Measurements from ENCODE around the gene USP22. TPM values are rescaled to one million over a fixed set of nuclear protein-coding genes. Genes with fewer than 3 reads are reported as not detected.

The USP22 gene
- total RNA-seq, 1 experiment from 2014 or later: 157 TPM

DNA sequence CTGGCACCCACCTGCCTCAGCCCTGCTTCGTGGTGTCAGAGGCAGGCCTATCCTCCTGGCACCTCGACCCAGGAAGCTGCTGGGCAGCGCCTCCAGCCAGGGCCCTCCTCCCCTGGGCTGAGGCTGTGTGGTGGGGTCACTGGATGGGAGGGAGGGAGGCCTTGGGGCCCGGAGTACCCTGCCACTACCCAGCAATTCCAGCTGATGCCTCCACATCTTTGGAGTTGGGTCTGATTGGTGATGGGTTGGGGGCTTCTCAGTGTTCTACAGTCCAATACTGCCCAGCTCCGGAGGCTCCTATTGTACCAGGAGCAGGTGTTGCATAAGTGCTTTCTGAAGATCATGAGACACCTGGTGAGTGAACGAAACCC is 48.0 kb downstream of the USP22 start:
- Mint-ChIP-seq H3K4me1 (ENCODE audit: insufficient read depth, unreplicated experiment) (peaks cover 4% of the 10 kb centered on the region), H3K36me3 (ENCODE audit: insufficient read depth, unreplicated experiment) (peaks cover 22% of the 10 kb centered on the region), H3K4me3 (ENCODE audit: unreplicated experiment) (no peak overlapping the region), H3K9me3 (ENCODE audit: unreplicated experiment) (no peaks in the 10 kb centered on the region), H3K27ac (ENCODE audit: low read depth, unreplicated experiment) (no peak overlapping the region), H3K27me3 (ENCODE audit: insufficient read depth, unreplicated experiment) (no peaks in the 10 kb centered on the region)
- BruUV-seq (replicated peaks): no TSS peak
- ChIA-PET POLR2A (interaction anchor here (0.6 kb wide), 1 partner anchor 874 kb away, joined by 3 read pairs; no protein-coding TSS in a partner anchor), CTCF (interaction anchor here (0.6 to 3.0 kb wide), 3 partner anchors 50 to 874 kb away, joined by 3 to 81 read pairs (median 3); no protein-coding TSS in a partner anchor)
- intact Hi-C loops (cut with micrococcal nuclease): loop anchor here (5.0 kb wide), 1 partner anchor 142 kb away; no protein-coding TSS in a partner anchor
- DNase-seq (ENCODE audit: unreplicated experiment): no peak
- TF ChIP-seq, protein P1, sequence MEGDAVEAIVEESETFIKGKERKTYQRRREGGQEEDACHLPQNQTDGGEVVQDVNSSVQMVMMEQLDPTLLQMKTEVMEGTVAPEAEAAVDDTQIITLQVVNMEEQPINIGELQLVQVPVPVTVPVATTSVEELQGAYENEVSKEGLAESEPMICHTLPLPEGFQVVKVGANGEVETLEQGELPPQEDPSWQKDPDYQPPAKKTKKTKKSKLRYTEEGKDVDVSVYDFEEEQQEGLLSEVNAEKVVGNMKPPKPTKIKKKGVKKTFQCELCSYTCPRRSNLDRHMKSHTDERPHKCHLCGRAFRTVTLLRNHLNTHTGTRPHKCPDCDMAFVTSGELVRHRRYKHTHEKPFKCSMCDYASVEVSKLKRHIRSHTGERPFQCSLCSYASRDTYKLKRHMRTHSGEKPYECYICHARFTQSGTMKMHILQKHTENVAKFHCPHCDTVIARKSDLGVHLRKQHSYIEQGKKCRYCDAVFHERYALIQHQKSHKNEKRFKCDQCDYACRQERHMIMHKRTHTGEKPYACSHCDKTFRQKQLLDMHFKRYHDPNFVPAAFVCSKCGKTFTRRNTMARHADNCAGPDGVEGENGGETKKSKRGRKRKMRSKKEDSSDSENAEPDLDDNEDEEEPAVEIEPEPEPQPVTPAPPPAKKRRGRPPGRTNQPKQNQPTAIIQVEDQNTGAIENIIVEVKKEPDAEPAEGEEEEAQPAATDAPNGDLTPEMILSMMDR (IDR thresholded peaks at IDR 0.05; ENCODE audit: unreplicated experiment): no peak

DNA sequence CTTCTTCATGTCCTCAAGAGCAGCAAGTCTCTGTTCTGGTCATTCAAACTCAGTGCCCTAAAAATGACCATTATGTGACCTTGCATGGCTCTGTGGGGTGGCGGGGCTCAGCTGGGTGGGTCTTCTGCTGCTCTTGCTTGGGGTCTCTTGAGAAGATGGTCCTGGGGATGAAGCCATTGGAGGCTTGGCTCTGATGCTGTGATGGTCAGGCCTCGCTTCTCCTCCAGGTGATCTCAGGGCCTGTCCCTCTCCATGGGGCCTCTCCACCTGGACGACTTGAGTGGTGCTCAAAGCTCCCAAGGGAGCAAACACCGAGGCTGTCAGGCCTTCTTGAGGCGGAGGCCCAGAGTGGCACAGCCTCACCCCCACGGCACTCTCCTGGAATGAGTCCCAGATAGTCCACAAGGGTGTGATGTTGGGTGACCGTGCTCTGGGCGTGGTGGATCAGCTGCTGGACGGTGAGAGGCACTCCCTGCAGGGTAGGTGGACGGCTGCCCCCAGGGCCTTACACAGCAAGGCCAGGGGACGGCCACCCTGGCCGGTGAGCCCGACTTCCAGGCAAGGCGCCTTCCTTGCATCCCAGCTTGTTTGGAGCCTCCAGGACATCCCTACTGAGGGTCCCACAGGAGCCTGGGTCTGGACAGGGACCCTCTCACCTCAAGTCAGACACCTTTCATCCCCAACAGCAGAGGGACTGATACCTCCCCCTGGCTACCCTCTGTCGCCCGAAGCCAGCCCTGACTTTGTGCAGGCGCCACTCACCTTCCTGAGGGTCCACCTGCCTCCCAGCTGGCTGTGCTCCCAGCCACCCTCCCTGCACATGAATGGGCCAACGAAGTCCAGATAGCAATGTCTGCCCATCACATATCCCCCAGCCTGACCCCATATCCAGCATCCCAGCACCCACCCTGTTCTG is 48.7 kb downstream of the USP22 start:
- Mint-ChIP-seq H3K36me3 (ENCODE audit: insufficient read depth, unreplicated experiment) (peaks cover 16% of the 10 kb centered on the region), H3K27ac (ENCODE audit: low read depth, unreplicated experiment) (no peak overlapping the region), H3K4me3 (ENCODE audit: unreplicated experiment) (no peak overlapping the region), H3K4me1 (ENCODE audit: insufficient read depth, unreplicated experiment) (peaks cover 4% of the 10 kb centered on the region), H3K9me3 (ENCODE audit: unreplicated experiment) (no peaks in the 10 kb centered on the region), H3K27me3 (ENCODE audit: insufficient read depth, unreplicated experiment) (no peaks in the 10 kb centered on the region)
- TF ChIP-seq, protein P1 (IDR thresholded peaks at IDR 0.05; ENCODE audit: unreplicated experiment): no peak
- CTCF ChIA-PET: interaction anchor here (0.6 to 3.0 kb wide), 20 partner anchors 7 to 873 kb away, joined by 3 to 81 read pairs (median 6); no protein-coding TSS in a partner anchor
- BruUV-seq (replicated peaks): no TSS peak
- DNase-seq (ENCODE audit: unreplicated experiment): no peak
- intact Hi-C loops (cut with micrococcal nuclease): loop anchor here (1.0 to 5.0 kb wide), 4 partner anchors 50 to 193 kb away; no protein-coding TSS in a partner anchor
- POLR2A ChIA-PET: interaction anchor here (0.6 to 1.5 kb wide), 6 partner anchors 33 to 874 kb away, joined by 3 to 6 read pairs (median 4); no protein-coding TSS in a partner anchor

DNA sequence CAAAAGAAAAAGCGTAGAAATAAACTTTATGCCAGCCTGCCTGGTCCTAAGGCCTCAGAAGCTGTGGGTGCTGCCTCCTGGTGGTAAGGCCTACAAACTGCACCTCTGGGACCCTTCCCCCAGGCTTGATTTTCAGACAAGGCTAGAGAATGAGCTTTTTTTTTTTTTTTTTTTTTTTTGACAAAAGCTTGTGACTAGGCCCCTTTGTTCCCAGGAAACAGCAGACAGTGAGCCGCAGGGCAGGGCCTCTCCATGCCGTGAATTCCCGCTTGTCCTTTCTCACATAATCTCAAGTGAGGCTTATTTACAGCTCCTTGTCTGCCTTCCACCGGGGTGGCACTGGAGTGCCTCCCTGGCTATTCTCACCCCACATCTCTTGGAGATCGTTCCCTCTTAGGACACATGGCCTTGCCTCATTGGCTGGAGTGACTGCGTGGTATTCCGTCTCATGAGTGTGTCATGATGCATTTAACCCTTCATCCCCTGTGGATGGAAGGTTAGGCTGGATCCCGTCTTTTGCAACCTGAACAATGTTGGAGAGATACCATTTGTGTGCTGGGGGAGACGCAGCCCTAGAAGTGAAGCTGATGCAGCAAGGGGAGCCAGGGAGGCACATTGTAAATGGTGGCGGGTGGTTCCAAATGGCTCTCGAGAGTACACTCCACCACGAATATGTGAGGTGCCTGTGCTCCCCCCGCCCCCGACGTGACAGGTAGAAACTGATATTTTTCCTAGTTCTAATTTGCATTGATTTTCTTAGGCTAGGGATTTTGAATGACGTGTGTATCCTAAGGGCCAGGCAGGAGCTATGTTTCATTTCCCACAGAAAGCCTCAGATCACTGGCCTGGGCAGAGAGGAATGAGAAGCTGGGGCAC is 49.6 kb downstream of the USP22 start:
- H3K27ac Mint-ChIP-seq (ENCODE audit: low read depth, unreplicated experiment): no peak overlapping the region

More for the DNA sequence above, 49.6 kb downstream of the USP22 start:
- Mint-ChIP-seq H3K36me3 (ENCODE audit: insufficient read depth, unreplicated experiment) (peaks cover 7% of the 10 kb centered on the region), H3K27me3 (ENCODE audit: insufficient read depth, unreplicated experiment) (no peaks in the 10 kb centered on the region), H3K4me3 (ENCODE audit: unreplicated experiment) (peak overlapping the region; percentile 50), H3K4me1 (ENCODE audit: insufficient read depth, unreplicated experiment) (peaks cover 4% of the 10 kb centered on the region), H3K9me3 (ENCODE audit: unreplicated experiment) (no peaks in the 10 kb centered on the region)
- POLR2A ChIA-PET: interaction anchor here (0.7 to 1.5 kb wide), 5 partner anchors 32 to 192 kb away, joined by 3 to 6 read pairs (median 4); no protein-coding TSS in a partner anchor
- BruUV-seq (replicated peaks): no TSS peak
- peak; percentile 73 for DNase-seq (ENCODE audit: unreplicated experiment)
- intact Hi-C loops (cut with micrococcal nuclease): loop anchor here (1.0 to 5.0 kb wide), 4 partner anchors 49 to 192 kb away; no protein-coding TSS in a partner anchor
- TF ChIP-seq, protein P1 (IDR thresholded peaks at IDR 0.05; ENCODE audit: unreplicated experiment): peak; percentile 86
- CTCF ChIA-PET: interaction anchor here (0.6 to 3.0 kb wide), 27 partner anchors 8 to 871 kb away, joined by 3 to 81 read pairs (median 5); no protein-coding TSS in a partner anchor

Measured in MCF 10A (cell line).